H1 (cell line): ENCODE data around the gene NR5A2.

Experiments used
- RXRA ChIP-seq: IDR thresholded peaks from 2 replicates; pipeline ENCODE4 v1.6.1; 2011; ENCODE audit warnings: low read depth, mild to moderate bottlenecking, low read length, moderate library complexity; ENCODE audit not compliant: insufficient read depth
- SRF ChIP-seq: IDR thresholded peaks from 2 replicates; pipeline ENCODE4 v1.6.1; 2011; ENCODE audit warnings: mild to moderate bottlenecking, low read depth, low read length, moderate library complexity

DNA sequence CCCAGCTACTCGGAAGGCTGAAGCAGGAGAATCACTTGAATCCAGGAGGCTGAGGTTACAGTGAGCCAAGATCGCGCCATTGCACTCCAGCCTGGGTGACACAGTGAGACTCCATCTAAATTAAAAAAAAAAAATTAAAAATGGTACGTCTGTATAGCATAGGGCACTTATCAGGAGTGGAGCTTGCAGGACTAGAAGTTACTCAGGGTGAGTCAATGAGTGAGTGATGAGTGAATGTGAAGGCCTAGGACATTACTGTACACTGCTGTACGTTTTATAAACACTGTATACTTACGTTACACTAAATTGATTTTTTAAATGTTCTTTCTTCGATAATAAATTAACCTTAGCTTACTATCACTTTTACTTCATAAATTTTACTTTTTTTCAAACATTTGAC is 183.6 kb downstream of the NR5A2 start:
- TF ChIP-seq SRF (no peak), RXRA (no peak)
